GM23338 (cell line): ENCODE data around the gene MRTFA. TPM values are rescaled to one million over a fixed set of nuclear protein-coding genes. Genes with fewer than 3 reads are reported as not detected.

ENCODE experiments used
- ATAC-seq: fragments of 200-7000 bp; cut with Tn5 transposase; 3 replicates; pipeline ENCODE4 v1.9.1; 2020
- DNase-seq: peaks from one replicate; pipeline ENCODE4 v3.0.0-alpha.2; 2015; ENCODE audit warnings: low spot score
- H2AFZ ChIP-seq: fragments of 200-600 bp; sonication (generic); 2 replicates; pipeline ENCODE4 v1.8.0; 2016; ENCODE audit warnings: antibody characterized with exemption, mild to moderate bottlenecking, moderate library complexity
- H3F3A ChIP-seq: fragments of 200-600 bp; sonication (generic); replicated peaks from 2 replicates; pipeline ENCODE4 v1.8.0; 2017; ENCODE audit warnings: antibody characterized with exemption, mixed run types, low read depth
- H3K27ac ChIP-seq: fragments of 200-600 bp; sonication (generic); 2 replicates; pipeline ENCODE4 v1.6.1; 2016; ENCODE audit warnings: low read depth
- H3K27me3 ChIP-seq: fragments of 200-600 bp; sonication (generic); 2 replicates; pipeline ENCODE4 v1.8.0; 2016; ENCODE audit warnings: mild to moderate bottlenecking, mixed run types, moderate library complexity; ENCODE audit not compliant: insufficient read depth
- H3K36me3 ChIP-seq: fragments of 200-600 bp; sonication (generic); 2 replicates; pipeline ENCODE4 v1.8.0; 2016; ENCODE audit warnings: mild to moderate bottlenecking; ENCODE audit not compliant: insufficient read depth
- H3K4me1 ChIP-seq: fragments of 200-600 bp; sonication (generic); 2 replicates; pipeline ENCODE4 v1.8.0; 2016; ENCODE audit warnings: mild to moderate bottlenecking, moderate library complexity; ENCODE audit not compliant: insufficient read depth
- H3K4me2 ChIP-seq: fragments of 200-600 bp; sonication (generic); 2 replicates; pipeline ENCODE4 v1.7.1; 2017; ENCODE audit warnings: mixed run types
- H3K4me3 ChIP-seq: fragments of 200-600 bp; sonication (generic); 2 replicates; pipeline ENCODE4 v1.6.1; 2016; ENCODE audit warnings: mixed run types
- H3K79me2 ChIP-seq: fragments of 200-600 bp; sonication (generic); replicated peaks from 2 replicates; pipeline ENCODE4 v1.8.0; 2017; ENCODE audit warnings: mild to moderate bottlenecking; ENCODE audit not compliant: insufficient read depth
- H3K9me2 ChIP-seq: fragments of 200-600 bp; sonication (generic); 2 replicates; pipeline ENCODE4 v1.8.0; 2017; ENCODE audit not compliant: insufficient read depth
- H4K20me1 ChIP-seq: fragments of 200-600 bp; sonication (generic); replicated peaks from 2 replicates; pipeline ENCODE4 v1.8.0; 2017; ENCODE audit warnings: mild to moderate bottlenecking; ENCODE audit not compliant: insufficient read depth
- H3K27ac Mint-ChIP-seq: 2 replicates; pipeline ENCODE4 v1.8.0; 2020; ENCODE audit warnings: inconsistent platforms, mild to moderate bottlenecking, moderate library complexity, mixed read lengths
- H3K27me3 Mint-ChIP-seq: 3 replicates; pipeline ENCODE4 v1.8.0; 2022; ENCODE audit warnings: low read depth, mild to moderate bottlenecking, moderate library complexity, mixed read lengths, inconsistent platforms; ENCODE audit not compliant: insufficient read depth, poor library complexity
- H3K36me3 Mint-ChIP-seq: 3 replicates; pipeline ENCODE4 v1.8.0; 2021; ENCODE audit warnings: low read depth, mild to moderate bottlenecking, inconsistent platforms, moderate library complexity, mixed read lengths
- H3K4me1 Mint-ChIP-seq: 3 replicates; pipeline ENCODE4 v1.8.0; 2020; ENCODE audit warnings: mild to moderate bottlenecking, inconsistent platforms, mixed read lengths
- H3K4me3 Mint-ChIP-seq: 3 replicates; pipeline ENCODE4 v1.8.0; 2021; ENCODE audit warnings: moderate library complexity, mild to moderate bottlenecking, inconsistent platforms, mixed read lengths
- H3K9me3 Mint-ChIP-seq: 3 replicates; pipeline ENCODE4 v1.8.0; 2020; ENCODE audit warnings: moderate library complexity, mild to moderate bottlenecking, inconsistent platforms, mixed read lengths
- CREB1 ChIP-seq: fragments of 250-450 bp; sonication (Bioruptor Pico); IDR thresholded peaks from 2 replicates; pipeline ENCODE4 v1.5.0; 2020; ENCODE audit warnings: low read depth, mild to moderate bottlenecking, moderate library complexity
- EZH2 ChIP-seq: fragments of 200-600 bp; sonication (generic); IDR thresholded peaks from one replicate; pipeline ENCODE4 v1.8.0; 2017; ENCODE audit warnings: antibody characterized with exemption, mild to moderate bottlenecking, low read depth; ENCODE audit not compliant: unreplicated experiment
- EZH2phosphoT487 ChIP-seq: fragments of 200-600 bp; sonication (generic); IDR thresholded peaks from one replicate; pipeline ENCODE4 v1.8.1; 2018; ENCODE audit warnings: antibody characterized with exemption; ENCODE audit not compliant: unreplicated experiment
- JUNB ChIP-seq: IDR thresholded peaks from one replicate; pipeline ENCODE4 v1.6.1; 2016; ENCODE audit warnings: antibody characterized with exemption; ENCODE audit not compliant: unreplicated experiment
- NANOG ChIP-seq: IDR thresholded peaks from 2 replicates; pipeline ENCODE4 v1.6.1; 2016; ENCODE audit warnings: antibody characterized with exemption, borderline replicate concordance
- POLR2AphosphoS5 ChIP-seq: IDR thresholded peaks from 2 replicates; pipeline ENCODE4 v1.6.1; 2016; ENCODE audit warnings: antibody characterized with exemption, low read depth
- STAT1 ChIP-seq: IDR thresholded peaks from one replicate; pipeline ENCODE4 v1.6.1; 2016; ENCODE audit warnings: antibody characterized with exemption; ENCODE audit not compliant: unreplicated experiment
- ZNF114 ChIP-seq: fragments of 250-450 bp; sonication (Bioruptor Pico); IDR thresholded peaks from 2 replicates; pipeline ENCODE4 v1.5.0; 2020; ENCODE audit warnings: mild to moderate bottlenecking, moderate library complexity
- ZNF331 ChIP-seq: fragments of 250-450 bp; sonication (Bioruptor Pico); IDR thresholded peaks from 2 replicates; pipeline ENCODE4 v1.5.0; 2020; ENCODE audit warnings: low read depth, mild to moderate bottlenecking, moderate library complexity
- polyA plus RNA-seq: library from polyadenylated mRNA; unstranded; fragments of >200 nt; fragmentation: Nextera tagmentation; extraction: Ambion mirVana; gene quantifications from 2 replicates; pipeline ENCODE4 v1.2.1, GENCODE V29; 2016
- total RNA-seq: library from RNA; depleted of rRNA; stranded (reverse); fragments of >200 nt; shearing (Covaris generic); gene quantifications from 2 replicates; pipeline ENCODE4 v1.2.3, GENCODE V29; 2014
- TF ChIP-seq, protein P1 (sequence below): IDR thresholded peaks from one replicate; pipeline ENCODE4 v1.6.1; 2018; ENCODE audit warnings: antibody characterized with exemption; ENCODE audit not compliant: unreplicated experiment
- TF ChIP-seq, protein P2 (sequence below): fragments of 250-450 bp; sonication (Bioruptor Pico); IDR thresholded peaks from 2 replicates; pipeline ENCODE4 v1.5.0; 2020; ENCODE audit warnings: mild to moderate bottlenecking, moderate library complexity
- TF ChIP-seq, protein P3 (sequence below), 2 experiments: fragments of 200-600 bp in 1 of 2; sonication (generic) in 1 of 2; conservative IDR thresholded peaks; 2 replicates each; pipeline versions ENCODE4 v1.5.1 to v1.6.1; 2016 to 2017; ENCODE audit warnings: antibody characterized with exemption in 2 of 2, low read depth in 2 of 2, mild to moderate bottlenecking in 2 of 2, moderate library complexity in 1 of 2
- TF ChIP-seq, protein P4 (sequence below): IDR thresholded peaks from 2 replicates; pipeline ENCODE4 v1.6.1; 2016; ENCODE audit warnings: antibody characterized with exemption

Gene MRTFA
- total and polyA plus RNA-seq, 2 experiments from 2014 or later = 18.1 to 92.4 TPM

DNA sequence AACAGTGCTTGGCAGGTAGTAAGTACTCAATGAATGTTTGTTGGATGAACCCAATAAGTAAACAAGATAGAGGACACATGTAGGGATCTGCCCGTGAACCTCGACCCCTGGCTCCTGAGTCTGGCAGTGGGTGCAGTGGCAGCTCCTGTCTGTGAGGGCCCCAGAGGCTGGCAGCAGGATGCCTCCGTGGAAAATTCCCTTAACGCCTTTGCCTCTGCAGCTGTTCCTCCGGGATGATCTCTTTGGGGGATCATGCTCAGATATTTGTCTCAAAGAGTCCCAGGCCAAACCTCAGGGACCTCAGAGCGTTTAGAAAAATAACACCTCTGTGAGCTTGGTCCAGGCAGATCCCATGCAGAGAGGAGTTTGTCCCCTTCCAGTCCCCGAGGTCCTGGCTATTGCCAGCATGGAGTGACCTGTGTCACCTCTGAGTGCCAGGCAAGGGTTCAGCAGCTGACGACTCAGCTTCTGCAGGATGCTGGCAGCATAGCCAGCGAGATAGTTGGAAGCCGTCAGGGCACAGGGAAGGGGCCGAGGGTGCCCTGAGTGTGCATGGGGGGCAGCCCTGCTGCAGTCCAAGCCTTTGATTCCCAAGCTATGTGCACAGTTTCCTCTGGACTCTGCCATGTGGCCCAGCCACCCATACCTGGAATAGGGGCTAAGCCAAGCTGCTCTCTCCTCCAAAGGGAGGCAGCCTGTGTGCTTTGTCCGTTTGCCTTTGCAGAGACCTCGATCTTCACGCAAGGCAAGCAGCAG lies 42.2 kb upstream of the MRTFA start:
- H3K36me3 ChIP-seq = no peaks in the 10 kb centered on the region
- H3K79me2 ChIP-seq = no peaks in the 10 kb centered on the region
- Mint-ChIP-seq H3K27ac (no peak overlapping the region), H3K9me3 (no peaks in the 10 kb centered on the region), H3K27me3 (peaks cover 35% of the 10 kb centered on the region), H3K4me1 (peaks cover 48% of the 10 kb centered on the region), H3K4me3 (peak overlapping the region; percentile 62; the same call in 1 of the 3 replicates), H3K36me3 (peaks cover 3% of the 10 kb centered on the region)
- no peaks in the 10 kb centered on the region for H4K20me1 ChIP-seq
- ATAC-seq = no peak
- H3K9me2 ChIP-seq = peaks cover 1% of the 10 kb centered on the region; the same call in 1 of the 2 replicates
- no peak overlapping the region for H3K4me3 ChIP-seq
- H3K27me3 ChIP-seq = no peaks in the 10 kb centered on the region
- TF ChIP-seq EZH2phosphoT487 (no peak), STAT1 (no peak), ZNF114 (CRISPR knock-in tag) (no peak), EZH2 (no peak), POLR2AphosphoS5 (no peak), CREB1 (no peak), JUNB (no peak), ZNF331 (CRISPR knock-in tag) (no peak), NANOG (no peak)
- TF ChIP-seq, protein P1, sequence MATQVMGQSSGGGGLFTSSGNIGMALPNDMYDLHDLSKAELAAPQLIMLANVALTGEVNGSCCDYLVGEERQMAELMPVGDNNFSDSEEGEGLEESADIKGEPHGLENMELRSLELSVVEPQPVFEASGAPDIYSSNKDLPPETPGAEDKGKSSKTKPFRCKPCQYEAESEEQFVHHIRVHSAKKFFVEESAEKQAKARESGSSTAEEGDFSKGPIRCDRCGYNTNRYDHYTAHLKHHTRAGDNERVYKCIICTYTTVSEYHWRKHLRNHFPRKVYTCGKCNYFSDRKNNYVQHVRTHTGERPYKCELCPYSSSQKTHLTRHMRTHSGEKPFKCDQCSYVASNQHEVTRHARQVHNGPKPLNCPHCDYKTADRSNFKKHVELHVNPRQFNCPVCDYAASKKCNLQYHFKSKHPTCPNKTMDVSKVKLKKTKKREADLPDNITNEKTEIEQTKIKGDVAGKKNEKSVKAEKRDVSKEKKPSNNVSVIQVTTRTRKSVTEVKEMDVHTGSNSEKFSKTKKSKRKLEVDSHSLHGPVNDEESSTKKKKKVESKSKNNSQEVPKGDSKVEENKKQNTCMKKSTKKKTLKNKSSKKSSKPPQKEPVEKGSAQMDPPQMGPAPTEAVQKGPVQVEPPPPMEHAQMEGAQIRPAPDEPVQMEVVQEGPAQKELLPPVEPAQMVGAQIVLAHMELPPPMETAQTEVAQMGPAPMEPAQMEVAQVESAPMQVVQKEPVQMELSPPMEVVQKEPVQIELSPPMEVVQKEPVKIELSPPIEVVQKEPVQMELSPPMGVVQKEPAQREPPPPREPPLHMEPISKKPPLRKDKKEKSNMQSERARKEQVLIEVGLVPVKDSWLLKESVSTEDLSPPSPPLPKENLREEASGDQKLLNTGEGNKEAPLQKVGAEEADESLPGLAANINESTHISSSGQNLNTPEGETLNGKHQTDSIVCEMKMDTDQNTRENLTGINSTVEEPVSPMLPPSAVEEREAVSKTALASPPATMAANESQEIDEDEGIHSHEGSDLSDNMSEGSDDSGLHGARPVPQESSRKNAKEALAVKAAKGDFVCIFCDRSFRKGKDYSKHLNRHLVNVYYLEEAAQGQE = no peak
- TF ChIP-seq, protein P2, sequence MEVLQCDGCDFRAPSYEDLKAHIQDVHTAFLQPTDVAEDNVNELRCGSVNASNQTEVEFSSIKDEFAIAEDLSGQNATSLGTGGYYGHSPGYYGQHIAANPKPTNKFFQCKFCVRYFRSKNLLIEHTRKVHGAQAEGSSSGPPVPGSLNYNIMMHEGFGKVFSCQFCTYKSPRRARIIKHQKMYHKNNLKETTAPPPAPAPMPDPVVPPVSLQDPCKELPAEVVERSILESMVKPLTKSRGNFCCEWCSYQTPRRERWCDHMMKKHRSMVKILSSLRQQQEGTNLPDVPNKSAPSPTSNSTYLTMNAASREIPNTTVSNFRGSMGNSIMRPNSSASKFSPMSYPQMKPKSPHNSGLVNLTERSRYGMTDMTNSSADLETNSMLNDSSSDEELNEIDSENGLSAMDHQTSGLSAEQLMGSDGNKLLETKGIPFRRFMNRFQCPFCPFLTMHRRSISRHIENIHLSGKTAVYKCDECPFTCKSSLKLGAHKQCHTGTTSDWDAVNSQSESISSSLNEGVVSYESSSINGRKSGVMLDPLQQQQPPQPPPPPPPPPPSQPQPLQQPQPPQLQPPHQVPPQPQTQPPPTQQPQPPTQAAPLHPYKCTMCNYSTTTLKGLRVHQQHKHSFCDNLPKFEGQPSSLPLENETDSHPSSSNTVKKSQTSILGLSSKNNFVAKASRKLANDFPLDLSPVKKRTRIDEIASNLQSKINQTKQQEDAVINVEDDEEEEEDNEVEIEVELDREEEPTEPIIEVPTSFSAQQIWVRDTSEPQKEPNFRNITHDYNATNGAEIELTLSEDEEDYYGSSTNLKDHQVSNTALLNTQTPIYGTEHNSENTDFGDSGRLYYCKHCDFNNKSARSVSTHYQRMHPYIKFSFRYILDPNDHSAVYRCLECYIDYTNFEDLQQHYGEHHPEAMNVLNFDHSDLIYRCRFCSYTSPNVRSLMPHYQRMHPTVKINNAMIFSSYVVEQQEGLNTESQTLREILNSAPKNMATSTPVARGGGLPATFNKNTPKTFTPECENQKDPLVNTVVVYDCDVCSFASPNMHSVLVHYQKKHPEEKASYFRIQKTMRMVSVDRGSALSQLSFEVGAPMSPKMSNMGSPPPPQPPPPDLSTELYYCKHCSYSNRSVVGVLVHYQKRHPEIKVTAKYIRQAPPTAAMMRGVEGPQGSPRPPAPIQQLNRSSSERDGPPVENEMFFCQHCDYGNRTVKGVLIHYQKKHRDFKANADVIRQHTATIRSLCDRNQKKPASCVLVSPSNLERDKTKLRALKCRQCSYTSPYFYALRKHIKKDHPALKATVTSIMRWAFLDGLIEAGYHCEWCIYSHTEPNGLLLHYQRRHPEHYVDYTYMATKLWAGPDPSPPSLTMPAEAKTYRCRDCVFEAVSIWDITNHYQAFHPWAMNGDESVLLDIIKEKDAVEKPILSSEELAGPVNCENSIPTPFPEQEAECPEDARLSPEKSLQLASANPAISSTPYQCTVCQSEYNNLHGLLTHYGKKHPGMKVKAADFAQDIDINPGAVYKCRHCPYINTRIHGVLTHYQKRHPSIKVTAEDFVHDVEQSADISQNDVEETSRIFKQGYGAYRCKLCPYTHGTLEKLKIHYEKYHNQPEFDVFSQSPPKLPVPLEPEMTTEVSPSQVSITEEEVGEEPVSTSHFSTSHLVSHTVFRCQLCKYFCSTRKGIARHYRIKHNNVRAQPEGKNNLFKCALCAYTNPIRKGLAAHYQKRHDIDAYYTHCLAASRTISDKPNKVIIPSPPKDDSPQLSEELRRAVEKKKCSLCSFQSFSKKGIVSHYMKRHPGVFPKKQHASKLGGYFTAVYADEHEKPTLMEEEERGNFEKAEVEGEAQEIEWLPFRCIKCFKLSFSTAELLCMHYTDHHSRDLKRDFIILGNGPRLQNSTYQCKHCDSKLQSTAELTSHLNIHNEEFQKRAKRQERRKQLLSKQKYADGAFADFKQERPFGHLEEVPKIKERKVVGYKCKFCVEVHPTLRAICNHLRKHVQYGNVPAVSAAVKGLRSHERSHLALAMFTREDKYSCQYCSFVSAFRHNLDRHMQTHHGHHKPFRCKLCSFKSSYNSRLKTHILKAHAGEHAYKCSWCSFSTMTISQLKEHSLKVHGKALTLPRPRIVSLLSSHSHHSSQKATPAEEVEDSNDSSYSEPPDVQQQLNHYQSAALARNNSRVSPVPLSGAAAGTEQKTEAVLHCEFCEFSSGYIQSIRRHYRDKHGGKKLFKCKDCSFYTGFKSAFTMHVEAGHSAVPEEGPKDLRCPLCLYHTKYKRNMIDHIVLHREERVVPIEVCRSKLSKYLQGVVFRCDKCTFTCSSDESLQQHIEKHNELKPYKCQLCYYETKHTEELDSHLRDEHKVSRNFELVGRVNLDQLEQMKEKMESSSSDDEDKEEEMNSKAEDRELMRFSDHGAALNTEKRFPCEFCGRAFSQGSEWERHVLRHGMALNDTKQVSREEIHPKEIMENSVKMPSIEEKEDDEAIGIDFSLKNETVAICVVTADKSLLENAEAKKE = no peak
- TF ChIP-seq, protein P3, sequence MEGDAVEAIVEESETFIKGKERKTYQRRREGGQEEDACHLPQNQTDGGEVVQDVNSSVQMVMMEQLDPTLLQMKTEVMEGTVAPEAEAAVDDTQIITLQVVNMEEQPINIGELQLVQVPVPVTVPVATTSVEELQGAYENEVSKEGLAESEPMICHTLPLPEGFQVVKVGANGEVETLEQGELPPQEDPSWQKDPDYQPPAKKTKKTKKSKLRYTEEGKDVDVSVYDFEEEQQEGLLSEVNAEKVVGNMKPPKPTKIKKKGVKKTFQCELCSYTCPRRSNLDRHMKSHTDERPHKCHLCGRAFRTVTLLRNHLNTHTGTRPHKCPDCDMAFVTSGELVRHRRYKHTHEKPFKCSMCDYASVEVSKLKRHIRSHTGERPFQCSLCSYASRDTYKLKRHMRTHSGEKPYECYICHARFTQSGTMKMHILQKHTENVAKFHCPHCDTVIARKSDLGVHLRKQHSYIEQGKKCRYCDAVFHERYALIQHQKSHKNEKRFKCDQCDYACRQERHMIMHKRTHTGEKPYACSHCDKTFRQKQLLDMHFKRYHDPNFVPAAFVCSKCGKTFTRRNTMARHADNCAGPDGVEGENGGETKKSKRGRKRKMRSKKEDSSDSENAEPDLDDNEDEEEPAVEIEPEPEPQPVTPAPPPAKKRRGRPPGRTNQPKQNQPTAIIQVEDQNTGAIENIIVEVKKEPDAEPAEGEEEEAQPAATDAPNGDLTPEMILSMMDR (conservative IDR thresholded peaks at IDR 0.05; ENCODE audit: low read depth in 2 of 2) = no peak
- TF ChIP-seq, protein P4, sequence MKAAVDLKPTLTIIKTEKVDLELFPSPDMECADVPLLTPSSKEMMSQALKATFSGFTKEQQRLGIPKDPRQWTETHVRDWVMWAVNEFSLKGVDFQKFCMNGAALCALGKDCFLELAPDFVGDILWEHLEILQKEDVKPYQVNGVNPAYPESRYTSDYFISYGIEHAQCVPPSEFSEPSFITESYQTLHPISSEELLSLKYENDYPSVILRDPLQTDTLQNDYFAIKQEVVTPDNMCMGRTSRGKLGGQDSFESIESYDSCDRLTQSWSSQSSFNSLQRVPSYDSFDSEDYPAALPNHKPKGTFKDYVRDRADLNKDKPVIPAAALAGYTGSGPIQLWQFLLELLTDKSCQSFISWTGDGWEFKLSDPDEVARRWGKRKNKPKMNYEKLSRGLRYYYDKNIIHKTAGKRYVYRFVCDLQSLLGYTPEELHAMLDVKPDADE = no peak
- H2AFZ ChIP-seq = peak overlapping the region; percentile 32; the same call in 1 of the 2 replicates
- H3K4me1 ChIP-seq = peaks cover 19% of the 10 kb centered on the region; the same call in 1 of the 2 replicates
- DNase-seq = no peak
- H3F3A ChIP-seq = peaks cover 12% of the 10 kb centered on the region
- no peak overlapping the region for H3K27ac ChIP-seq
- H3K4me2 ChIP-seq = no peak overlapping the region
